GM12865 (cell line): ENCODE results near the gene DEFB128.

Source experiments
- DNase-seq: peaks from one replicate; pipeline ENCODE4 v3.0.0; 2010; ENCODE audit warnings: low read depth
- H3K4me3 ChIP-seq: 2 replicates; pipeline ENCODE4 v1.5.1; 2011; ENCODE audit warnings: mild to moderate bottlenecking, low read depth, low read length, control low read depth
- TF ChIP-seq, protein P1 (sequence below): IDR thresholded peaks from 2 replicates; pipeline ENCODE4 v1.5.1; 2011; ENCODE audit warnings: low read length, control low read depth, low read depth, inconsistent platforms; ENCODE audit not compliant: insufficient read depth; ENCODE audit errors: missing control alignments

The DEFB128 gene

DNA sequence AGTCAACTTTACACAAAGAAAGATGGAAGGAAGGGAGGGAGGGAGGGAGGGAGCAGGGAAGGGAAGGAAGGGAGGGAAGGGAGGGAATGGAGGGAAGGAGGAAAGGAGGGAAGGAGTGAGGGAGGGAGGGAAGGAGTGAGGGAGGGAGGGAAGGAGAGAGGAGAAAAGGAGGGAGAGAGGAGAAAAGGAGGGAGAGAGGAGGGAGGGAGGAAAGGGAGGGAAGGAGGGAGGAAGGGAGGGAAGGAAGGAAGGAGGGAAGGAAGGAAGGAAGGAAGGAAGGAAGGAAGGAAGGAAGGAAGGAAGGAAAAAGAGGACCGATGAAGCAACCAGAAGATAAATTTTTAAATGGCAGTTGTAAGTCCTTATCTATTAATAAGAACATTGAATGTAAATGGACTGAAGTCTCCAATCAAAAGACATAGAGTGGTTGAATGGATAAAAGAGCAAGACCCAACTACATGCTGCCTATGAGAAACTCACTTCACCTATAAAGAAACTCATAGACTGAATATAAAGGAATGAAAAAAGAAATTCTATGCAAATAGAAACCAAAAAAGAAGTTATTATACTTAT, 31.8 kb upstream of the DEFB128 start:
- TF ChIP-seq, protein P1, sequence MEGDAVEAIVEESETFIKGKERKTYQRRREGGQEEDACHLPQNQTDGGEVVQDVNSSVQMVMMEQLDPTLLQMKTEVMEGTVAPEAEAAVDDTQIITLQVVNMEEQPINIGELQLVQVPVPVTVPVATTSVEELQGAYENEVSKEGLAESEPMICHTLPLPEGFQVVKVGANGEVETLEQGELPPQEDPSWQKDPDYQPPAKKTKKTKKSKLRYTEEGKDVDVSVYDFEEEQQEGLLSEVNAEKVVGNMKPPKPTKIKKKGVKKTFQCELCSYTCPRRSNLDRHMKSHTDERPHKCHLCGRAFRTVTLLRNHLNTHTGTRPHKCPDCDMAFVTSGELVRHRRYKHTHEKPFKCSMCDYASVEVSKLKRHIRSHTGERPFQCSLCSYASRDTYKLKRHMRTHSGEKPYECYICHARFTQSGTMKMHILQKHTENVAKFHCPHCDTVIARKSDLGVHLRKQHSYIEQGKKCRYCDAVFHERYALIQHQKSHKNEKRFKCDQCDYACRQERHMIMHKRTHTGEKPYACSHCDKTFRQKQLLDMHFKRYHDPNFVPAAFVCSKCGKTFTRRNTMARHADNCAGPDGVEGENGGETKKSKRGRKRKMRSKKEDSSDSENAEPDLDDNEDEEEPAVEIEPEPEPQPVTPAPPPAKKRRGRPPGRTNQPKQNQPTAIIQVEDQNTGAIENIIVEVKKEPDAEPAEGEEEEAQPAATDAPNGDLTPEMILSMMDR, result no peak
- H3K4me3 ChIP-seq, result no peak overlapping the region
- no peak for DNase-seq

DNA sequence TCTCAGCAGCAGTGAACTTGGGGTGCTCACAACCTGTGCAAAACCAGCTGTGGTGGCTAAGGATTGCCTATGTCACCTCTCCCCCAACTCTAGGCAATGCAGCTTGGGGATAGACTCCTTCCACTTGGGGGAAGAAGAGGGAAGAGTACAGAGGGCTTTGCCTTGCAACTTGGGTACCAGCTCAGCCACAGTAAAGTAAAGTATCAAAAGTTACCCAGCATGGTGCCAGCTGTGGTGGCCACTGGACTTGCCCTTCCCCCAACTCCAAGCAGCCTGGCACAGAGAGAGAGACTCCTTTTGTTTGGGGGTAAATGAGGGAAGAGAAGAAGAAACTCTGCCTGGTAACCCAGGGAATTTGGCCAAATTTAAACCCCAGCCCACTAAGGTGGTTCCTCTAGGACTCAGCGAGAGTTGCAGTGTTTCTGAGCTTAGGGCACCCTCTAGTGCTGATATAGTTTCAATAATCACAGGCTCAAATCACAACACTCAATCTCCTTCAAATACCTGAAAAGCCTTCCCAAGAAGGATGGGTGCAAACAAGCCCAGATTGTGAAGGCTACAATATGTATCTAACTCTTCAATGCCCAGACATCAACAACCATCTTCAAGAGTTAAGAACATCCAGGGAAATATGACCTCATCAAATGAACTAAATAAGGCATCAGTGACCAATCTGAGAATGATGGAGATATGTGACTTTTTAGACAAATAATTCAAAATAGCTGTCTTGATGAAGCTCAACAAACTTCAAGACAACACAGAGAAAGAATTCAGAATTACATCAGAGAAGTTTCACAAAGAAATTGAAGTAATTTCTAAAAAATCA, 30.0 kb upstream of the DEFB128 start:
- DNase-seq, result peak; percentile 23
- no peak overlapping the region for H3K4me3 ChIP-seq
- TF ChIP-seq, protein P1, result peak; percentile 32

- H3K4me3 ChIP-seq, result no peak overlapping the region
- no peak for DNase-seq
- TF ChIP-seq, protein P1, result no peak
Measured at GRCh38 chr20:217266-217665, 27.8 kb upstream of the DEFB128 start.

- no peak overlapping the region for H3K4me3 ChIP-seq
- TF ChIP-seq, protein P1, result no peak
- DNase-seq, result no peak
Measured at GRCh38 chr20:215796-216195, 26.3 kb upstream of the DEFB128 start.

- TF ChIP-seq, protein P1, result no peak
- DNase-seq, result no peak
Measured at GRCh38 chr20:214383-214782, 24.9 kb upstream of the DEFB128 start.

GRCh38 chr20:210809-211502, 21.4 kb upstream of the DEFB128 start:
- no peak overlapping the region for H3K4me3 ChIP-seq
- TF ChIP-seq, protein P1, result no peak
- DNase-seq, result no peak

More at GRCh38 chr20:214383-214782, 24.9 kb upstream of the DEFB128 start:
- H3K4me3 ChIP-seq, result no peak overlapping the region
